HG02938 (cell line): ENCODE data around the gene TAS1R3.

Source experiments
- ATAC-seq: cut with Tn5 transposase; IDR thresholded peaks from one replicate; pipeline ENCODE4 v1.9.1; 2021; ENCODE audit warnings: mild to moderate bottlenecking, moderate library complexity; ENCODE audit not compliant: unreplicated experiment

TAS1R3 gene

DNA sequence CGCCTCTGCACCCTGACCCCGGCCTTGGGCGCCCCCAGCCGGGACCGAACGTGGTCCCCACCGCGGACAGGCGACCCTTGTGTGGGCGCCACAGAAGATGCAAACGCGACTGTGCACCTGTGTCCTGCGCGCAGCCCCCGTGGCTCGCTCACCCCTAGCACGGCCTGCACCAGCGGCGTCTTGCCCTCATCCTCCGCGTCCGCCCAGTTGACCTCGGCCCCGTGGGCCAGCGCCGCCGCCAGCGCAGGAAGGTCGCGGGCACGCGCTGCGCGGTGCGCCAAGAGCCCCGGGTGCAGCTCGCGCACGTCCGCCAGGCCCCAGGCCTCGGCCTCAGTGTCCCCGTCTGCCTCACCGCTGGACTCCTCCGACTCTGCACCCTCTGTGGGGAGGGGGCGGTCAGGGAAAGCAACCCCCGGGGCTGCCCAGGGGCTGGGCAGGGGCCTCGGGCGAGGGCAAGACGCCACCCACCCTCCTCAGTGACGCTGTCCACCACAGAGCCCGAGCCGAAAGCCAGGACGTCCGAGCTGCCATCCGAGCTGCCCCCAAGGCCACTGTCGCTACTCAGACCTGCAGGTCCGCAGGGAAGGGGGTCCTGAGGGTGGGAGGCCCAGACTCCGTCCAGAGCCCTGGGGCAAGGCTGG, 36.7 kb upstream of the TAS1R3 start:
- ATAC-seq = no peak

DNA sequence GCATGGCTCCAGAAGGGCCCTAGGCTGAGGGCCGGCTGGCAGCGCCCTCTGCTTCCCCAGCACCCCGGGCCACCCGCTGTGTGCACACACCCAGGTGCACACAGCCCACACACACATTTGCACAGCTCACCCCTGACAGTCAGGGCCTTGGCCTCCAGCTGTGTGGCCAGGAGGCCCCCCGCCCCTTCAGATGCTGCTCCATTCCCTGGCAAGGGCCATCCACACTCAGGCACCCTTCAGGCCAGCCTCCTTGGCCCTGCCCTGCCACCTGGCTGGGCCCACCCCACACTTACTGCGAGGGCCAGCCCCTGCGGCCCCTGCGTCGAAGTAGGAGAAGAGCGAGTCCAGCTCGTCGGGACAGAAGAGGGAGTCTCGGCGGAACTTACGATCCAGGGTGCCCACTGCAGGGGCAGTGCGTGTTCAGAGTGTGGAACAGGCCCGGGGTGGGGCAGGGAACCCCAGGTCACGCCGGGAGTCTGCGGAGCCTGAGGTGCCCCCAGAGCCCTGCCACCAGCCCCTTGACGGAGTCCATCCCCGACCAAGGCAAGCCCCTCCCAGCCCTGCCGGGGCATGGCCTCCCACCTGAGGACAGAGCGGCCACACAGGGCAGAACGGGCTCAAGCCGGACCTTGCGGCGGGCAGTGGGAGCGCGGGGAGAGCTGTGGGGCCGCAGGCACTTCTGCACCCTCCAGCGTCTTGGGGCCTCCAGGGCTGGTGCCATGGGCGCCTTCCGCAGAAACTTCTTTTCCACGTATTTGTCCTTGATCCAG, 35.7 kb upstream of the TAS1R3 start:
- no peak for ATAC-seq

DNA sequence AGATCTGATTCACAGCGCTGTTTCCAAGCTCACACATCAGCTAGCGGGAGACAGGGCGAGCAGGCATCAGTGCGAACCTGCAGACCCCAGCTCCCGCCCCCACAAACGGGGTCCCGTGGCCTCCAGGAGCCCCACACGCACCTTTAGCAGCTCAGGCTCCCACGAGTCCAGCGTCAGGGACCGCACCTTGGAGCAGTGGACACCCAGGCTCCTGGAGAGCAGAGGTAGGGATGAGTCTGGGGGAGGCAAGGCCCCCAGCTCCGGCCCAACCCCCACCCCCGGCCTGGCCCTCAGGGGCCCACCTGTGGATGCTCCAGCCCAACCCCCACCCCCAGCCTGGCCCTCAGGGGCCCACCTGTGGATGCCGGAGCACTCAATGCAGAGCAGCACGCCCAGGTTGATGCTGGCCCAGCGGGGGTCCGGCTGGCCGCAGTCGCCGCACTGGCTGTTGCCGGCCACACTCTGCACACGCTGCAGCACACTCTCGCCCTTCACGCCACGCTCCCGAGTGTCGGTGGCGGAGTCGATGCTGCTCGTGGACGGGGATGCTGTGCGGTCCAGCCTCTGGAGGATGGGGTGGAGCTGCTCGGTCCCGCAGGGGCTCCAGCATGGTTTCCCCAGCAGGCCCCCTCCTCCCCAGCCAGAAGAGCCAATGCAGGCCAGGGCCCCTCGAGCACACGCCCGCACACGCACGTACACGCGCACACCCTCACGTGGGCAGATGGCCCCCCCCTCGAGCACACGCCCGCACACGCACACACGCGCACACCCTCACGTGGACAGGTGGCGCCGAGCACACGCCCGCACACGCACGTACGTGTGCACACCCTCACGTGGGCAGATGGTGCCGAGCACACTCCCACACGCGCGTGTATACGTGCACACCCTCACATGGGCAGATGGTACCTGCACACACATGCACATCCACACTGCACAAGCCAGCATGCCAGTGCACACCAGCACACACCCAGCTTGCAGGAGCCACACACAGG, 34.7 kb upstream of the TAS1R3 start:
- ATAC-seq = no peak

DNA sequence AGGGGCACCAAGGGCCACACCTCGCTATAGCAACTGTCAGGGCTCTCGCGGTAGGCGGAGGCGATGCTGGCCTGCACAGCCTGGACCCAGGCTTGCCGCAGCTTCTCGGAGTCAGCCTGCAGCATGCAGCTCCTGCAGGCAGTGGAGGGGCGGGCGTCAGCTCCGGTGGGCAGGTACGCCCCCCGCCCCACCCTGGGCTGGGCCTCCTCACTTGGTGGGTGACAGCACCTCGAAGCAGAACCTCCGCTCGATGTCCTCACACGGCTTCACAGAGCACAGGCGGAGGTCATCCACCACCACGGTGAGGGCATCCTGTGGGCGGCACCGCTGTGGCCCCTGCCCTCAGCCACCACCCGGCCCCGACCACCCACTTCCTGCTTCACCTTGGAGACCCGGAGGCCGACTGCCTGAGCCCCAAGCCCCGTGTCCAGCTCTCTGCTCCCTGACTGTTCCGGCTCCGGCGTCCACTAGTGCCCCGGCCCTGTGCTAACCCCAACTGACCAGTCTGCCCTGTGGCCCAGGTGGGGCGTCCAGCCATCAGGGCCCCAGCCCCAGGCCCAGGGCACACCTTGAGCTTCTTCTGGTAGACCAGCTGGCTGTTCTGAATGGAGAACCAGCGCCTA, 33.2 kb upstream of the TAS1R3 start:
- no peak for ATAC-seq

DNA sequence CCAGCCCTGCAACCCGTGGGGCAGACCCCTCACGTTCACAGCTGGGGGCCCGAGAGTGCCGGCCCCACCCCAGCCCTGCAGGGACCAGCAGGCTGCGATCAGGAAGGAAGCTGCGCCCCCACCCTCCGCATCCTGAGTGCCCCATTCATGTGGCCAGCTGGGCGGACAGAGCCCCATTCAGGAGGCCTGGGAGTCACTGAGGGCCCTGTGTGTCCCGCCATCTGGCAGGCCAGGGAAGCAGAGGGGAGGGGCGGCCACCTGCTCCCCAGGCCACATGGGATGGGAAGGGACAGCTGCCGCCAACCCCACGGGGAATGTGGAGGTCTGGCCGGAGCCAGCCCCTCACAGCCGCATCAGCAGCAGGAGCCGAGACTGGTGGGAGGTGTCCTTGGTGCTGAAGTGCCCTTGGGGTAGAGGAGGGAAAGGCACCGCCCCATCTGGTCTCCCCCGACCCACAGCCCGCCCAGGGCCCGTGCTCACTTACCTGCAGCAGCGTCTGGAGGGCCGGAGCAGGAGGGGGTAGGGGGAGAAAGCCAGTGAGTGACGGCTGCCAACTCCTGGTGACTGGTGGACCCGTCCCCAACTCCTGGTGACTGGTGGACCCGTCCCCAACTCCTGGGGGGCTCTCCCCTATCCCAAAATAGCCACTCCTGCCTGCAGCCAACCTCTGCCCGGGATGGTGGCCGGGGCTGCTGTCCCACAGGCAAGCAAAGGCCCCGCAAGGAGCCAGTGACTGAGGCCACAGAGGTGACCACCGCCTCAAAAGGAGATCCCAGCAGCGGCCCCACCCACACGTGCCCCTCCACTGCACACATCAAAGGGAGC, 32.0 kb upstream of the TAS1R3 start:
- no peak for ATAC-seq

DNA sequence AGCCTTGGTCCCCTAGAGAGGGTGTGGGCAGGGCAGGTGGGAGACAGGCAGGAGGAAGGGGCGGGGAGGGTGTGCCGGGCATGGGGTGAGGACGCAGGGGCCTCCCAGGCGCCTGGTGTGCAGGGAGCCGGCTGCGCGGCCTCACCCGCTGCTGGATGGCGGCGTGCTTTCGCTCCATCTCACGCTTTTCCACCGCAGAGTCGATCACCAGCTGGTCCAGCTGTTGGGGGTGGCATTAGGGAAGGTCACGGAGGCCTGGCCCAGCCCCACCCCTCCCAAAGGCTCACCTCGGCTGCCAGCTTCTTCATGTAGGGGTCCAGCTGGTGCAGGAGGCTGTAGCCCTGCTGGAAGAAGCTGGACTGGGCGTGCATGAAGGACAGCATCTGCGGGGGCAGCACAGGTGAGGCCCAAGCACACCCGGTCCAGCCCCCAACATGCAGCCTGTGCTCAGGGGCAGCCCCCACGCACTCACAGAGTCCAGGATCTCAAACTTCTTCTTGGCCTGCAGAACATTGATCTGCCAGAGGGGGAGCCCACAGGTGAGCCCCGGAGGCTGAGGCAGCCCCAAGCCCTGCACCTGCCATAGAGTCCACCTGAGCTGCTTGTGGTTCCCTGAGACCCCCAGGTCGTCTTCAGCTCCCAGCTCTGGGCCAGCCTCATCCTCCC, 31.3 kb upstream of the TAS1R3 start:
- ATAC-seq = no peak

DNA sequence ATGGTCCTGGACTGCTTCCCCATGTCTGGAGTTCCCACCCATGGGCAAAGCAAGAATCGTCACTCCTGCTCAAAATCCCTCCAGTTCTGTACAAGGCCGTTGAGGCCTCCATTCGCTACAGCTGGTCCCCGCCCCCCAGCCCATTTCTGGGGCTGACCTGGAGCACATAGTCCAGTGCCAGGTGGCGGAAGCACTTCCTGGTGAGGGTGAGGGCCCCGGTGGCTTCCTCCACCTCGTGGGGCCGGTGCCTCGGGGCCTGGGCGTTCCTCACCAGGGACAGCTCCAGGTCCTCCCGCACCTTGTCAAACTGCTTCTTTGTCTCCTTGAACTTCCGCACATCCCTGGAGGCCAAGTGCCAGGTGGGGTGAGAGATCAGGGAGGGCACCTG, 30.7 kb upstream of the TAS1R3 start:
- ATAC-seq = no peak

DNA sequence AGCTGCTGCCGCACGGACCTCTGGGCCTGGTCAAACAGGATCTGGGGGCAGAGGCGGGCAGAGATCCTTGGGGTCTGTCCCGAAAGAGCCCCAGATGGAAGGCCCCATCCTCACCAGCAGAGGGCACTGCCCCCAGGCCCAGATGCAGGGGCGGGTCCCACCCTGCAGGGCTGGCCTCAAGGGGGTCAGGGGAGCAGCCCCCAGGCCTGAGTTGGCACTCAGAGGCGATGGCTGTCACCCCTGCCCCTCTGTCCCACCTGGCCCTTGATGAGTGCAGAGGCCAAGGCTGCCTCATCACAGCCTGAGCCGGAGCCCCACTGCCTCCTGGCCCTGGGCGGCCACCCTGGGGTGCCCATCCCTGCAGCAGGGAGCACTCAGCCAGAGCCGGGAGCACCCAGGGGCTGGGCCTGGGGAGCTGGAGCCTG, 29.1 kb upstream of the TAS1R3 start:
- no peak for ATAC-seq

DNA sequence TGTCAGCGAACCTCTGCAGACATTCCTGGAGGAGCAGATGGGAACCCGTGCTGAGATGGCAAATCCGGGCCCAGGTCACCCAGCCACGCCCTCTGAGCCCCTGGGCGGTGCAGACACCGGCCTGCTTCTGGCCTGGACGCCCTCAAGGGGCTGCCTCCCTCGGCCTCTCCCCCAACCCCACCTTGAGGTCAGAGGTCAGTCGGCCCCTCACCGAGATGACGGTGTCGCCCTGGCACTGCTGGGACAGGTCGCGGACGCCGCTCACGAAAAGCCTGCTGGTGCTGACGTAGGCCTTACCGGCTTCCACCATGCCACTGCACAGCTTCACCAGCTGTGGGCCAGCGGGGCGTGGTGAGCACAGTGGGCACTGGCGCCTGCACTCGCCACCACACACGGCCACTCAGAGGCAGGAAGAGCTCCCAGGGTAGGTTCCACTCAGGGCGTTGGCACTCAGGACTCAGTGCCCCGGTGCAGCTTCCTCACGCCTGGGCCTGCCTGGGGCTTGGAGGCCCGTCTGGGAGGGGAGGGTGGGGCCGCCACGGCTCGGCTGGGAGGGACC, 28.1 kb upstream of the TAS1R3 start:
- no peak for ATAC-seq

DNA sequence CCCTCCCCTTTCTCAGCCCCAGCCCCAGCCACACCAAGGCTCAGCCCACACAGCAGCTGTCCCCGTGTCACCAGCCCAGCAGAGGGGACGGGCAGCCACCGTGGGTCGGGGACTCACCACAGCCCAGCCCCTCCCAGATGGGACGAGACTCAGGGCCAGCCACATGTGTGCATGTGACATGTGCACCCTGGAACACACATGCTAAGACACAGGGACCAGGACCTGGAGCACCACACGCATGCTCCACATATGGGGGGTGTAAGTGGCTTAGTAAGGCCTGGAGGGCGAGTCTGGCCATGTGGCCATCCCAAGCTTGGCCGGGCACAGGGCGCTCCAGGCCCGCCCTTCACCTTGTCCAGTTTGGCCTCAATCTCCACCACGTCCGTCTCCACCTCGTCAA, 27.3 kb upstream of the TAS1R3 start:
- no peak for ATAC-seq

DNA sequence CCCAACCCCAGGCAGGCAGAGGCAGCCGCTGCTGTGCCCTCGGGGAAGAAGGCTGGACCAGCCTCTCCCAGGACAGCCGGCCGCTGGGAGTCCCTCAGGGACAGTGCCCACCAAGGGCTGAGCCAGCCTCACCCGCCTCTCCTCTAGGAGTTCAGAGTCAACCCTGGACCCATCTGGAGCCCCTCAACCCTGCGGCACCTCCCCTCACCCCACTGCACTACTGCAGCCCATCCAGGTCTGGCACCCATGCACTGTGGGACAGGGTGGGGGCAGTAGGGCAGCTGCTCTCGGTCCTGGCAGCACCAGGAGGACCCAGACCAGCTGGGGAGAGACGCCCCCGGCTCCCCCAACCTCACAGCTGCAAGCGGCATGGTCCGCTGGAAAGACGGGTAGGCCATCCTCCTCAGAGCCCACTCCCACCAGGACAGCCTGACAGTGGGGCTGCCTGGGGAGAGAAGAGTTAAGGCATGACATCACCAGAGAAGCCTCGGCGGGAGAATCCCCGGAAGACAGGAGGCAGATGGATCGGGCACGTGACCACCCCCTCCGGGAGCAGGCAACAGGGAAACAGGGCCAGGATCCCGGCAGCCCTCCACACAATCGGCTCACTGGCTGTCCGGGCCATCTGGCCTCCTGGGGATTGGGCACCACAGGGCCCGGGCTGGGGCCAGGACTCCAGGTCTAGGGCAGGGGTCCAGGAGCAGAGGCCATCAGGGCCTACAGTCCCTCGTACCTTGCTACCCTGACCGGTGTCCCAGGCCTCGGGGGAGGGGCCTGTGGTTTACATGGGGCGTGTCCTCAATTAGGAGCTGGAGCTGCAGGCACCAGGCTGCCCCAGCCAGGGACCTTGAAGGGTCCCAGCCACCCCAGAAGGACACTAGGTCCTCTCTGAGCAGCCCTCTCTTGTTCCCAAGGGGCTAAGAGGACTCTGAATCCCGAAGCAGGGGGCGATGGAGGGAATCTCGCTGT, 26.5 kb upstream of the TAS1R3 start:
- no peak for ATAC-seq

DNA sequence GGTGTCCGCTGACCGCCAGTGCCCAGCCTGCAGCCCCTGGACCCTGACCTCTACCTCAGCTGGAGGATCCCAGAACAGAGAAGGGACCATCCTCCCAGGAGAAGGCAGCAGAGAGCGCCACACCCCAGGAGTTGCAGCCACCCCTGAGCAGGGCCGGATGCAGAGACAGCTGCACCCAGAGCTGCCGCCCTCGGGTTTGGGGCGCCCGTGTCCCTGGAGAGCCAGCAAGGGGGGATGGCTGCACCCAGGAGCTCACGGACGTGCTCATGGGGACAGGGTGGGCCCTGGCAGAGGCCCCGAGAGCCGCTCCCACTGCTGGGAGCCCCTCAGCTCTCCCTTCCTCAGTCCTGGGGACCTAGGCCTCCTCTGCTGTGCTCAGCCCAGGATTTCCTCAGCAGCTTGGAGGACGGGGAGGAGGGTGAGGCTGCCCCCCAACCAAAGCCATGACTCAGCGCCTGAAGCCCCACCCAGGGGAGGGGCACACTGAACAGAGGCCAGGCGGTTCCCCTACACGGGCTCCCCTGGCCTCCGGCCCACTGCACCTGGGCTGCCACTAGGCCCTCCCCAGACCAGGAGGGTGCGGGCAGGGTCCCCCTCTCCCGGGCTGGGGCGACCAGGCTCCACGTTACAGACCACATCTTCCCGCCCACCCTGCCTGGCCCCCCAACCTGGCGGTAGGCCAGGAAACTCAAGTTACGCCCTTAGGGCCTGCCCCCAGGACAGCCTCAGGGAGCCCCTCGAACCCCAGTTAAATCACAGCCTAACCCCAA, 25.6 kb upstream of the TAS1R3 start:
- ATAC-seq = no peak

DNA sequence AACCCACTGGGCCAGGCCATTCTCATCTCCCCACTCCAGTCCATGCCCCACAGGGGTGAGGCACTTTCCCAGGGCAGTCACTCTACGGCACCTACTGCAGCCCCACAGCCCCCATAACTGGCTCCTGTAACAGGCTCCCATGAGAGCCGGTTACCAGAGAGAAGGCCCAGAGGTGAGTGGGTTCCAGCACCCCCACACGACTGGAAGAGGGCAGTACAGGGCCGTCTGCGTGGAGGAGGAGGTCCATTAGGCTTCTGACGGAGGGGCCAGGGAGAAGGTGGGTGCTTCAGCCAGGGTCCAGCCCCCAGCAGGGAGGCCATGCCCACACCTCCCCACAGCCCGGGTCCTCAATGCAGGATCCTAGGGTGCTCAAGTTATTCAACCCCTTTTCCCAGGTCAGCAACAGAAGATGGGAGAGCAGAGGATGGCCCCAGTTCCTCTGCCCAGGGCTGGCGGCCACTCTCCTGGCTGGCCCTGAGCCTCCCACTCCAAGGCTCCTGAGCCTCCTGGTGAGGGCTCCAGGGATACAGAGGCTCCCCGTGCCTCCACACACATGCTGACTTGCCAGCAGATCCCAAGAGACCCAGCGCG, 24.9 kb upstream of the TAS1R3 start:
- ATAC-seq = no peak

DNA sequence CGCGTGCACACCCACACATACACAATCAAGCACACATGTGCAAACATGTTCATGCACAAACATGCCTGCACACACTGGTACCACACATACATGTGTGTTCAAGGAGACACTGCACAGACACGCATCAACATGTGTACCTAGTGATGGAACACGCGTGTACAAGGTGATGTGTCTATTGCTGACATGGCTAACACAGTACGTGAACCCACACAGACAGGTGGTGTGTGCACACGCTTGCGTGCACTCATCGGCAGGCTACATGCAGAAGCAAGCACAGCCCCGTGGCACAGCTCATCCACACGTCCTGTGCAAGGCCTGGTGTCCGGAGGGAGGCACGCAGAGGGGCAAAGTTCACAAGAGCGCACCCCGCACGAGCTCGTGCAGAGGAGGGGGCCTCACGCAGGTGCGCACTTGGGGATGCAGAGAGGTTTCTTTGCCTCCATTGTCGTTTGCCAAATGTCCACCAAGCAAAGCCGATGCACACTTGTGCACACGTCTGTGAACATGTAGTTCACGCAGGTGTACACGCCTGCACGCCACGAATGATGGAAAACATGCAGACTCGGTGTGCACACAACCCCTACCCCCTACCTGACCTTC, 24.3 kb upstream of the TAS1R3 start:
- no peak for ATAC-seq

DNA sequence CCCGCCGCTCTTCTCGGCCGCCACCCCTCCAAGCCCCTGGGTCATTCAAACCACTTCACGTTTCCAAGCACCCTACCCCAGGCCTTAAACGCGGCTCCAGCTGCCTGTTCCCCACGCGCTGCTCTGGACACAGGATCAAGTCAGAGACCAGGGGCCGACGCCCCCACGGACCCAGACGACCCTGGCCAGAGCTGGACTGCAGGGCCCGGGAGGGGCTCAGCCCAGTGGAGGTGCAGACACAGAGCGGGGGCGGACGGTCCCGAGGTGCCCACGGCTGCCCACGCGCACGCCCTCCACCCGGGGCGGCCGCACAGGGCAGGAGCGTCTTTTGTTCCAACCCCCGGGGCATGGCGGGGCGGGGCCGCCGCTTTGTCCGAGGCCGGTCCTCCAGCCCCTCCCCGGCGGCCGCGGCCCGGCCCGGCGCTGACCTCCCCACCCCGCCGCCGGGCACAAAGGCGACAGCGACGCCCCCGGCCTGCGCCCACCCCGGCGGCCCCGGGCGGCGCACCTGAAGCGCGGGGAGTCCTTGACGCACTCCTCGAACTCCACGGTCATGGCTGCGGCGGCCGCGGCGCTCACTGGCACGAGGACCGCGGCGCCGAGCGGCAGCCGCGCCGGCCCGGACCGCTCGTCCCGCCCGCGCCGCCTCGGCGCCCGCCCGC, 23.7 kb upstream of the TAS1R3 start:
- ATAC-seq = no peak
